Measurements from ENCODE around the gene COL5A1. TPM values are rescaled to one million over a fixed set of nuclear protein-coding genes. Genes with fewer than 3 reads are reported as not detected.

The COL5A1 gene
- total RNA-seq, 1 donor from 2014 or later: 2.9 TPM

DNA sequence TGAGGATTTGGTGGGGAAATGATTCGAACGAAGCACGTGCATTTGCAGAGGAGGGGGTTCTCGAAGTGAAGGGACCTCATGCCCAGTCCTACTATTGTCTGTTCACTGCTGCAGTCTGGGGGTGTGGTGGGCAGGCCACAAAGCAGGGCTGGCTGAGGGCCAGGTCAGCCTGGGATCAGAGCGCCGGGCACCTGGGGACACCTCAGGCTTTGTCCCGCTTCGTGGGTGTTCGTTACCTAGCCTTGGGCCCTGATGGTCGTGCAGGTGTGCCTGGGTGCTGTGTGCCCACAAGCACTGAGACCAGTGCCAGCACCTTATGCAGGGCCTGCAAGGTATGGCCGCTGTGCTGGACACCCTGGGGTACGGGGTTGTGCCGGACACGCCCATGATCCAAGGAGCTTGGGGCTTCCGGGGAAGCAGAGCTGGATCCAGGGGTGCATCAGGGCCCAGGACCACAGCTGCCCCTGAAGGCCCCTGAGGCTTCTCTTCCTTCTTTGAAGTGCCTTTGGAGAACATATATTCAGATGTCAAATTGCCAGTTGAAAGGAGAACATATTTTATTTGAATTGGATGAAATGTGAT is 80.6 kb downstream of the COL5A1 start:
- no peak for FAIRE-seq

GRCh38 chr9:134723037-134723436 is 81.4 kb downstream of the COL5A1 start:
- DNase-seq (ENCODE audit: low spot score in 2 of 2) (no peak), FAIRE-seq (no peak)

More for the DNA sequence above, 80.6 kb downstream of the COL5A1 start:
- no peak for DNase-seq (ENCODE audit: low spot score in 2 of 2)

DNA sequence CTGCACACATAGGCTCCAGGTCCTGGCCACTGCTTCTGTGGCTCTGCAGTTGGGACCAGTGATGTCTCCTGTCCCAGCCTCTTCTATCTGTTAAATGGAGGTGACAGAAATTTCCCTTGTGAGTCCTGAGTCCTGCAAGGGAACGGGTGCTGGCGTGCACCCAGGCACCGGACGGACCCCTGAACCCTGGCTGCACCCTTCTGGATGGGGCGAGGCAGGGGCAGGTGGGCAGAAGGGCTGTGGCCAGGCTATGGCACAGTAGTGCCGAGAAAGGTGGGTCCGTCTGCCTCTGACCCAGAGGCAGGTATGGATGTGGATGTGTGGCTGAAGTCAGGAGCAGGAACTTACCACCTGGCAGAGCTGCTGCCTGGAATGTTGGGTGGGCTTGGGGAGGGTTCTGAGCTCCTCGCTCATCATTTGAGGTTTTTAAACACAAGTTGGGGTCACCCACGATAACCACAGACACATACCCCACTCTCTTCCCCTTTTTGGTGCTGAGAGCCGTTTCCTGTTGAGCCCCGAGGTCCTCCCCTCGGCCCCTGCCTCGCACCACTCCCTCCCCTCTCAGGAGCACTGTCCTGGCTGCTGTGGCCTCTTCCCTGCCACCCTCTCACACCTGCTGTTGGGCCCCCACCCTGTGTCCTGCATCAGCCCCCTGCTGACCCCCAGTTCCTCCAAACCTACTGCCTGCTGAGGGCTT is 82.0 kb downstream of the COL5A1 start:
- FAIRE-seq (no peak), DNase-seq (ENCODE audit: low spot score in 2 of 2) (no peak)

DNA sequence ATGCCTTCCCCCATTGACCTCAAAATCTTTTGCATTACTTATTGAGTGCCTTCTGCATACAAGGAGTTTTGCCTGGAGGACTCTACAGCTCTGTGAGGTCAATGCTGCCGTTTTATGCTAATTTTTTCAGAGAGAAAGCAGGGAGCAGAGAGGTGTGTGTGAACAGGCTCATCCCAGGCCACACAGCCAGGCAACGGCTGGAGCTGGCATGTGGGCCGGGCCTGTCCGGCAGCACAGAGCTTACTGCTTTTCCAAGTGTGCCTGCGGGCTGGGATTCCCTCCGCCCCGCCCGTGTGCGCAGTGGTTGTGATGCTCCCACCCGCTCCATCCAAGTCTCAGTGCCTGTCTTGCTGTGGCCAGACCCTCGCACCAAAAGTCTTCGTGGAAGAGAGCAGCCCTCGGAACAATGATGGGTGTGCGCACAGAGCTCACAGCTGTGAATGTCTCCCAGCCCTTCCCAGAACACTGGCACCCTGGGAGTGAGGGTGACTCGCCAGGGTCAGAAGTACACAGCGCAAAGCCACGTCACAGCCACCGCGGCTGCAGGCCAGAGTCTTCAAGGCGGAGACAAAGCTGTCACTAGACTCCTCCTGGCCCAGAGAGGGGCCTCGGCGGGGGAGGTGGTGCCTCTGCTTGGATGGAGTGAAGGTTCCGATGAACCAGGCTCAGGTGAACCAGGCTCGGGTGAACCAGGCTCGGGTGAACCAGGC is 82.8 kb downstream of the COL5A1 start:
- FAIRE-seq (no peak), DNase-seq (ENCODE audit: low spot score in 2 of 2) (no peak)

- FAIRE-seq (no peak), DNase-seq (ENCODE audit: low spot score in 2 of 2) (no peak)
Observed at GRCh38 chr9:134724912-134725604, 83.5 kb downstream of the COL5A1 start.

DNA sequence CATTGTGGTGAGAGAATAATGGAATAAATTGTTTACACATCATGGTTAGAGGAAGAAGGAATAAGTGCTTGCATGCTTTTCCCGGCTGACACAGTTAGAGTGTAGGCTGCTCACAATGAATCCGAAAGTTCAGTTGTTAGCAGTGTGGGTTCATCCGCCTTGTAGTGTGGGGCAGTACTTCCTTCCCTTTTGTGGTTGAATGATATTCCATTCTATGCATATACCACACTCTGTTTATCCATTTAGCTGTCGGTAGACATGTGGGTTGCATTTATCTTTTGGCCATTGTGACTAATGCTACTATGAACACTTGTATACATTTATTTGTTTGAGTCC is 84.0 kb downstream of the COL5A1 start:
- DNase-seq (ENCODE audit: low spot score in 2 of 2): no peak
- no peak for FAIRE-seq

- DNase-seq (ENCODE audit: low spot score in 2 of 2) (no peak), FAIRE-seq (no peak)
Observed at GRCh38 chr9:134726026-134726721, 84.6 kb downstream of the COL5A1 start.

DNA sequence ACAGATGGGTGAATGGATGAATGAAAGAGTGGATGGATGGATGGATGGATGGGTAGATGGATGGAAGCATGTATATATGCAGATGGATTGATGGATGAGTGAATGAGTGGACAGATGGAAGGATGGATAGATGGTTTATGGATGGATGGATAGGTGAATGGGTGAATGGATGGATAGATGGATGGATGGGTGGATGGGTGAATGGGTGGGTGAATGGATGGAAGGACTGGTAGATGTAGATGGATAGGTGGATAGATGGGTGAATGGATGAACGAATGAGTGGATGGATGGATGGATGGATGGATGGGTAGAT is 85.1 kb downstream of the COL5A1 start:
- DNase-seq (ENCODE audit: low spot score in 2 of 2) (no peak), FAIRE-seq (no peak)

- DNase-seq (ENCODE audit: low spot score in 2 of 2) (no peak), FAIRE-seq (no peak)
Observed at GRCh38 chr9:134728021-134728795, 86.6 kb downstream of the COL5A1 start.

GRCh38 chr9:134728801-134729495 is 87.3 kb downstream of the COL5A1 start:
- FAIRE-seq: no peak
- no peak for DNase-seq (ENCODE audit: low spot score in 2 of 2)

GRCh38 chr9:134730011-134730760 is 88.6 kb downstream of the COL5A1 start:
- DNase-seq (ENCODE audit: low spot score in 2 of 2): no peak
- FAIRE-seq: no peak

DNA sequence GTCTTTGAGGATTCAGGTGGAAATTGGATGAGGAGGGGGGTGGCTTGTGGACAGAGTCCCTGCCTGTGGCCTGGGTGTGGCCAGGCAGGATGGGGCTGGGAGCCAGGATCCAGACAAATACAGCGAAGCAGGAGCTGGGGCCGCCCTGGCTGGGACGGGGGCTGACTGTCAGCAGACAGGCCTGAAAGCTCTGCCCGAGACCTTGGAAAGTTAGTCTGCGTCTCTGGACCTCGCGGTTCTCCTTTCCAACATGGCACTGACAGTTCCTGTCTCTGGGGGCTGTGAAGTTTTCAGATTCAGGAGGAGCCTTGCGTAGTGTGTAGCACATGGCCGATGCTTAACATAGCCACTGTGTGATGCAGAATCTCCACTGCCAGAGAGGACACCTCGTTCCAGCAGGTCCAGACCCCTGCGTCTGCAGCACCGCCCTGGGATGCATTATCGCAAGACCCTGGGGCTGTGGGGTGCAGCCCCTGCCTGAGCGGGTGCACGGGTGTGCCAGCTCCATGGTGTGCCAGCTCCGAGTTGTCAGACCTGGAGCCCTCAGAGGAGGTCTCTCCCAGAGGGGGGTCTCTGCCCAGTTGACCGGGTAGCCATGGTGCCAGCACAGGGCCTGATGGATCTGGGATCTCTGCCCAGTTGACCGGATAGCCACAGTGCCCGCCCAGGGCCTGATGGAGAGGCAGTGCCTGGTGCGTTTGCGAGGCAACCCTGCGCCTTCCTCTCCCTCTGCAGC is 89.3 kb downstream of the COL5A1 start:
- FAIRE-seq (no peak), DNase-seq (ENCODE audit: low spot score in 2 of 2) (no peak)

GRCh38 chr9:134731497-134732391 is 90.1 kb downstream of the COL5A1 start:
- FAIRE-seq (no peak), DNase-seq (ENCODE audit: low spot score in 2 of 2) (no peak)

DNA sequence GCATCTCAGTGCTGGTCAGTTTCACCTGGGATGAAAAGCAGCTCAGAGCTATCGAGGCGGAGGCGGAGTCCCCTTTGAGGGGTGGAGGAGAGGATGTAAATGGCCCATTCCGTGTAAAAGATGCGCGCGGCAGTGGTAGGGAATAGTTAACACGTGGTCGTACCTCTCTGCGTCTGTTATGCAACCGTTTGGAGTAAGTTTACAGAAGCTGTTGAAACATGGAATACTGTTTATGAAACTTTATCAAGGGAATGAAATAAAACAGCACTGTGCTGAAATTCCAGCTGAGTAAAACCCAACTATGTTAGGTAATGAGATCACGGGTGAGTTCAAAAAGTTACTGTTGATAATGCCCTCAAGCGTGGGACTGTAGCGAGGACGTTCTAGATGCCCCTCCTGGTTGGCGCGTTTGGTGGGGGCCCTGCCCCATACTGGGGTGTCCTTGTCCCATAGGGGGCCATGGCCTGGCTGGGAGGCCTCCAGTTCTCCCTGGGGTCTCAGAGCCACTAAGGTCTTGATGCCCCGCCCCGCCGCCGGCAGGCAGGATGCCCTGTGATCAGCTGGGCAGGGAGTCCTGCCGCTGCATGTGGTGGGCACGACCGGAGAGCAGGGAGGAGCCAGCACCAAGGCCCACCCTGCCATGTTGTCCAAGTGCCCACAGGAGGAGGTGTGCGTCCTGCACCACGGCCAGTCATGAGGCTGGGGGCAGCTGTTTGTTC is 90.9 kb downstream of the COL5A1 start:
- DNase-seq (ENCODE audit: low spot score in 2 of 2) (no peak), FAIRE-seq (no peak)

- FAIRE-seq (no peak), DNase-seq (ENCODE audit: low spot score in 2 of 2) (no peak)
Observed at GRCh38 chr9:134733480-134734232, 92.1 kb downstream of the COL5A1 start.

DNA sequence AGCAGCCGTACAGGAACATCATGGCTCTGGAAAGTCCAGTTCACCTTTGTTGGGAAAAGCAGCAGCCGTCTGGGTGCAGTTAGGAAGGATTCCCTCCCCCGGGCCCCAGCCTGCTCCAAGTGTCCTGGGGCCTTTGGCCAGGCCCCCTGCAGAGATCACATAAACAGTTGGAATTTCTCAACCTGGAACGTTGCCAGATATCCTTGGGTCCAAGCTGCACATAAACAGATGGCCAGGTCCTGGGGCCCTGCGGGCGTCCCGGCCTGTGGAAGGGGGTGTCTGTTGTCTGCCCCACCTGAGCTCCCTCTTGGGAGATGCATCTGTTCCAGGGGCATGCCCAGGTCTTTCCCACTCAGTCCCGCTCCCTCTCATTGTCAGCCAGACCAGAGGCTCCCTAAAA is 92.7 kb downstream of the COL5A1 start:
- no peak for FAIRE-seq
- no peak for DNase-seq (ENCODE audit: low spot score in 2 of 2)

All from frontal cortex (tissue), 4 donors.